Brain microvascular endothelial cell (primary cell): ENCODE results near the gene PHF2.

Experiments
- DNase-seq: peaks from one replicate; pipeline ENCODE4 v3.0.0-alpha.2; 2020
- H3K27ac ChIP-seq: fragments of 250-450 bp; sonication (Bioruptor Pico); 2 replicates; pipeline ENCODE4 v1.5.1; 2020; ENCODE audit warnings: mild to moderate bottlenecking, moderate library complexity
- H3K27me3 ChIP-seq: fragments of 250-450 bp; sonication (Bioruptor Pico); replicated peaks from 2 replicates; pipeline ENCODE4 v1.5.1; 2020; ENCODE audit warnings: mild to moderate bottlenecking
- H3K36me3 ChIP-seq: fragments of 250-450 bp; sonication (Bioruptor Pico); replicated peaks from 2 replicates; pipeline ENCODE4 v1.5.1; 2020; ENCODE audit warnings: mild to moderate bottlenecking
- H3K4me3 ChIP-seq: 2 replicates; pipeline ENCODE4 v1.5.1; 2011; ENCODE audit warnings: low read depth, mild to moderate bottlenecking, control low read depth, low read length, moderate library complexity
- CTCF ChIP-seq: IDR thresholded peaks from 2 replicates; pipeline ENCODE4 v1.5.1; 2011; ENCODE audit warnings: low read depth, mild to moderate bottlenecking, moderate library complexity, low read length, control low read depth, inconsistent platforms; ENCODE audit errors: missing control alignments
- in situ Hi-C: cut with HindIII; loops from 2 replicates; pipeline ENCODE4 v1.10.0; 2017; ENCODE audit warnings: low sequenced_read_pairs, low pct_ligation_motif_present

PHF2 gene

DNA sequence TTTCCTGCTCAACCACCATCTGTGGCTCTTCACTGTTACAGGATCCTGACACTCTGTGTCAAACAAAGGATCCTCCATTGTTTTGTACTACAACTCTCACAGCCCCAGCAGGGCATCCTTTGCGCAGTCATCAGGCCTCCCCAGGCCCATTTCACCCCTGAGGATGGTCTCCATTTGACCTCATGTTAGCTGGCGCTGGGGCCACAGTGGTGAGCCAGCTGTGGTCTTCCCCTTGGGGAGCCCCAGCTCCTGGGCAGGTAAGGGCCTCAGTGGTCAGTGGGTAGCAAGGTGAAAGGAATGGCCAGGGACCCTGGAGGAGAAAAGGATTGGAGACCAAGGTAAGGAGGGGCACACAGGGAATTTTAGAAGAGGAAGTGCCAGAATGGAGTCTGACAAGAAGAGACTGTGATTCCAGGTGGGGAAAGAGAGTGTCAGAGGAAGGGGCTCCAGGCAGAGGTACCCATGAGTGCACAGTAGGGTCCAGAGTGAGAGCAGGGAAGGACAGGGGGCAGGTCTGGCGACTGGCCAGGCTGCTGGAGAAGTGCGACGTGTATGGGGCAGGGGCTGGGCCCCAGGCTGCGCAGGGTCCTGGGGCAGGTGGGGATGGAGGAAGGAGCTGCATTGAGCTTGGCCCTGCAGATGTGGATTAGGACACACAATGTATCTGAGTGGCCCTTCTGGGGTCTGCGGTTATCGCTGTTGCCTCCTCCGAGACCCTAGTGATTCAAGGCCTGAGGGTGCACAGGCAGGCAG, 109.9 kb downstream of the PHF2 start:
- Histone ChIP-seq H3K4me3 (no peak overlapping the region), H3K36me3 (no peaks in the 10 kb centered on the region), H3K27me3 (no peaks in the 10 kb centered on the region), H3K27ac (no peak overlapping the region)
- in situ Hi-C loops = loop anchor here (25.0 kb wide), 1 partner anchor 501 kb away; no protein-coding TSS in a partner anchor
- TF ChIP-seq CTCF = no peak
- no peak for DNase-seq

DNA sequence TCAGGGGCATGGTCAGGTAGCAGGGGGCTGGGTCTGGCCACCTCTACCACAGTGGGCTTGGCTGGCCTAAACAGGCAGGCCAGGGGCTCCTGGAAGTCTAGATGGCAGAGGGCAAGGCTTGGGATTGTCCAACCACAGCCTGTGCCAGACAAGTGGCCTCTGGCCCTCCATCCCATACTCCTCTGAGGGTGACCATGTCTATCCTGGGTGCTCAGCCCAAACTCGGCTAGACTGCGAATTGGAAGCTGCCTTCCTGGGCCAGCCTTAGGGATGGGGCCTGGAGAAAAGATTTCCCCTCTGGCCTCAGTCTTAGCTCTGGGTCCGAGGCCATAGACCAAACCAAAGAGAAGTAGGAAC, 110.5 kb downstream of the PHF2 start:
- Histone ChIP-seq H3K27me3 (no peaks in the 10 kb centered on the region), H3K27ac (no peak overlapping the region), H3K4me3 (no peak overlapping the region), H3K36me3 (no peaks in the 10 kb centered on the region)
- TF ChIP-seq CTCF = no peak
- DNase-seq = no peak
- in situ Hi-C loops = loop anchor here (25.0 kb wide), 1 partner anchor 500 kb away; no protein-coding TSS in a partner anchor

GRCh38 chr9:93690618-93691017, 114.2 kb downstream of the PHF2 start:
- no peak for TF ChIP-seq CTCF
- H3K27ac ChIP-seq = no peak overlapping the region
- in situ Hi-C loops = loop anchor here (25.0 kb wide), 1 partner anchor 497 kb away; no protein-coding TSS in a partner anchor
- DNase-seq = no peak
- no peaks in the 10 kb centered on the region for H3K36me3 ChIP-seq
- H3K4me3 ChIP-seq = no peak overlapping the region
- H3K27me3 ChIP-seq = no peaks in the 10 kb centered on the region

- Histone ChIP-seq H3K27me3 (no peaks in the 10 kb centered on the region), H3K36me3 (no peaks in the 10 kb centered on the region), H3K27ac (no peak overlapping the region), H3K4me3 (no peak overlapping the region)
- DNase-seq = no peak
- in situ Hi-C loops = loop anchor here (25.0 kb wide), 1 partner anchor 494 kb away; no protein-coding TSS in a partner anchor
- TF ChIP-seq CTCF = no peak
Measured at GRCh38 chr9:93693129-93693528, 116.7 kb downstream of the PHF2 start.

- Histone ChIP-seq H3K27me3 (no peaks in the 10 kb centered on the region), H3K4me3 (no peak overlapping the region), H3K36me3 (no peaks in the 10 kb centered on the region), H3K27ac (no peak overlapping the region)
- no peak for DNase-seq
- in situ Hi-C loops = loop anchor here (25.0 kb wide), 1 partner anchor 490 kb away; no protein-coding TSS in a partner anchor
- no peak for TF ChIP-seq CTCF
Measured at GRCh38 chr9:93697352-93698139, 121.2 kb downstream of the PHF2 start.
